HG03520 (cell line): ENCODE data around the gene PKN2.
"Not testable (repeated sequence)": the region's sequence is repeated elsewhere in the genome, so short reads cannot be mapped to it uniquely, and the experiment has no call there.

ENCODE experiments used
- ATAC-seq: cut with Tn5 transposase; IDR thresholded peaks from one replicate; pipeline ENCODE4 v1.9.1; 2021; ENCODE audit warnings: mild to moderate bottlenecking, moderate library complexity; ENCODE audit not compliant: unreplicated experiment

PKN2 gene

DNA sequence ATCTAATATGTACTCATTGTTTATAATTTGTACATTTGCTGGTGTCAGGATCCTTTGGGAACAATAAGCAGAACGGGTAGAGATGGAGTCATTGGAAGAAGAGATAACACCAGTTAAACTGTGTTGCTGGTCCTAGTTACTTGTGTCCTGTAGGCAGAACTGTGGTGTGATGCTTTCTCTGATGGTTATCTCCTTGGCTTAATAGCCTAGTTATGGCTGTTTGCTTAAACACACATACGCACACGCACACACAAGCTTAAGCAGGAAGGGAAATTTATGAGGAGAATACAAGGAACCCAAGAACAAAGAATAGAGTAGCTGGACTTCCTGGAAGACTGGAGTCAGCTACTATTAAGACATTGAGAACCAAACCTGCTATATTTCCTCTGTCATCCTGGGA lies 5.7 kb upstream of the PKN2 start:
- ATAC-seq: no peak

DNA sequence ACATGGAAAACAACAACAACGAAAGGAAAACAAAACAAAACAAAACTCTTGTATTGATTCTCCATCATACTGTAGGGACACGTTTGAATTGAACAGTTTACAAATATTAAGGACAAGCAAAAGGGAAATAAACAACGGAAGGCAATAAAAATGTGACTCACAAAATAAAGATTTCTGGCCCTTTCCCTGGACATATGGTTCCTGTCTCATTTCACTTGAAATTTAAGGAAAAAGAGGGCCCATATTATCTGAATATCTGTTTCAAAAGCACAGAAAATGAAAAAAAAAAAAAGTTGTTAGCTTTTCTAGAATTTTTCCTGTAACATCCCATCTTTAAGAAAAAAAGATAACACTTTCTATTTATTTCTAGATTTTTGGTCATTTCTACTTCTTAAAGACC lies 3.6 kb upstream of the PKN2 start:
- ATAC-seq: no peak

DNA sequence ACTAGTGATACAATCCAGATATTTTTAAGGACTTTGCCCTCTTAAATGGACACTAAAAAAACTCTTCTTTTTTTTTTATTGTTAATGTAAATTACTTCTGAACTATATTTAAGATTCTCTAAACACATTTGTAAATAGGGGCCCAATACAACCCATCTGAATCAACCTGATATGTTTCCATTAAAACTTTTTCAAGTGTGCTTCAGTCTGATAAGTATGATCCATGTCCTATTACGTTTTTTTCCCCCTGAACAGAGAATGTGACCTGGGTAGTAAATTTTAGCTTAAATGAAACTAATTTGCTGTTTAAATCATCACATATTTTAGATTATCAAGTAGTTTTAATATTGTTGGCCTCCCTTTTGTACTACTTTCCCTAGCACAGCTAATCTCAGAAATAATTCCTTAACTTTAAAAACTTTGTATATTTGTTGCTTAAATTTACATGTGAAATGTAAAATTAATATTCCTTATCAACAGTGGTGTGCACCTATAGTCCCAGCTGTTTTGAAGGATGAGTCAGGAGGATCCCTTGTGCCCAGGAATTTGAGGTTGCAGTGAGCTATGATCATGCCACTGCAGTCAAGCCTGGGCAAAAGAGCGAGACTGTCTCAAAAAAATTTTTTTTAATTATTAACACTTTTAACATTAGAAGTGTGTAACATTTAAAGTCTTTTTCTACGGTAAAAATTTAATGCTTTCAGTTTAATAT lies 3.0 kb upstream of the PKN2 start:
- no peak for ATAC-seq

DNA sequence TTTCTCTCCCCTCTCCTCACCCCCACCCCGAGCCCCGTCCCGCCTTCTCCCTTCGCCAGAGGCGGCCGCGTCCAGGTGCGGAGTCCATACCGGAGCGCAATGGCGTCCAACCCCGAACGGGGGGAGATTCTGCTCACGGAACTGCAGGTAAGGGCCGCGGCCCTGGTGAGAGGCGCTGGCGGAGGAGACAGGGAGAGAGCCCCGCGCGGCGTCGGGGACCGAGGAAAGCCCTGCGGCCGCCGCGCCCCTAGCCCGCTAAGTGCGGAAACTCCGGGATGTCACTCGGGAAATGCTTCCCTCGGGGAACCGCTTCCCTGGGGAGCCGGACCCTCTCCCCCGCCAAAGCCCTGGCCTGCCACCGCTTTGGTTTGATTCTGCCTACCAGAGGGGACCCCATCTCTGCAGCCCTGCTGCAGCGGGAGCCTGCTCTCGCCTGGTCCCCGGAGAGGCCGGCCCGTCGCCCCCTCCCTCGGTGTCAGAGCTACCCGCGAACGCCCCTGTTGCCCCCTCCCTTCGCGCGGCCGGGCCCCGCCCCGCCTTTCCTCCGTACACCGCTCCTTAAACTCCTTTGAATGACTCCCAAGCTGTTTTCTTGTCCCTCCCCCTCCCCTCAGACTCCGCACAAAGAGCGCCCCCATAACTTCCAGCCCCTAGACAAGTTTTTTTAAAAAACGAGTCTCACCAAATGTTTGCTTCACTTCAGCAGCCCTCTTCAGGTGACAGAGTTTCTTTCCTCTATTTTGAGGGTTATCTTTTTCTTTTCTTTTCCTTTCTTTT lies 597 bp downstream of the PKN2 start:
- ATAC-seq: peak; percentile 40

- ATAC-seq: no peak
Measured at GRCh38 chr1:88685259-88685620, 1.2 kb downstream of the PKN2 start.

- no peak for ATAC-seq
Measured at GRCh38 chr1:88691540-88691939, 7.5 kb downstream of the PKN2 start.

DNA sequence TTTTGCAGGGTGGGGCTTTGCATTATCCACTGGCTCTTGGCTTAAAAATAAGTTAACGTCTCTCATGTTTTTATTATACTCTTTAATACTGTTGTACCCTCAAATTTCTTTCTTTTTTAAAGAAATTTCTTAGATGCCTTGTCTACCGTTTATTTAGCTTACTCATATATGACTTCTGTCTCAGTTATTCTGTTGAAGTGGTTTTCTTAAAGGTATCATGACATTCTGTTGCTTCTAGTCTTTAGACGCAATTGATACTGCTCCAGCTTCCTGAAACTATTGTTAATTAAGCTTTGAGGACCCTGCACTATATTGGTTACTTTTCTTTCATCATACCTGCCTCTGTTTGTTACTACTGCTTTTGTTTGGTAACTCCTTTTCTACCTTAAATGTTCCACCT lies 11.7 kb downstream of the PKN2 start:
- ATAC-seq: no peak

- ATAC-seq: no peak
Measured at GRCh38 chr1:88697503-88697902, 13.4 kb downstream of the PKN2 start.

DNA sequence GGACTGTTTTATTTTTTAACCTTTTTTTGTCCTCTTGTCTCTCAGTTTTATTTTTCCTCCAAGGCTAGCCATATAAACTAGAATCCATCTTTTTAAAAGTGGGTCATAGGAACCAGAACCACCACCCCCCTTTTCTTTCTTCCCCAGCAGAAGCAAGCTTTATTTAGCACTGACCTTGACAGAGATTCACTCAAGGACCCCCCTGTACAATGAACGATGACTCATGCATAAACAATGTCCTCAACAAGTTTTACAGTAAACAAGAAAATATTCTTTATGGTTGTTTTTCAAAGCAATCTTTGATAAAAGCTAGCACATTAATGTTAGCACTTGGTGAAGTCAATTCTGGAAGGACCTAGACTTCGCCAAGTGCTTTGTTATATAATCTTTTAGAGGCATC lies 14.1 kb downstream of the PKN2 start:
- no peak for ATAC-seq

DNA sequence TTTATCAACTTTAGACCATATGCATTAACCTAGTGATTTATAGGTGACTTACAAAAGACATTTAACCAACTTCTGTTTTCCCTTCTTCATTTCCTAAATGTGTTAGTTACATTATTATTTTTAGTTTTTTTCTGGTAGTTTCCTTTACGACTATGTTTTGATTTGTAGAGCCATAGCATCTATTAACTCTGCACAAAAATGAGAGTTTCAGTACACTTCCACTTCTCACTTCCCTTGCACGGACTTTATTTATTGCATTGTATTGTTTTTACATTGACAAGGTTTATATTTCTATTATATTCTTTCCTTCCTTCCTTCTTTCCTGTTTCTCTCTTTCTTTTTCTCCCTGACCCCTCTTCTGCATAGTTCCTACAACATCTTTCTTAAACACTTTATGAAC lies 14.7 kb downstream of the PKN2 start:
- ATAC-seq: no peak

- no peak for ATAC-seq
Measured at GRCh38 chr1:88700425-88701013, 16.4 kb downstream of the PKN2 start.

- ATAC-seq: peak; percentile 71
Measured at GRCh38 chr1:88701275-88701674, 17.2 kb downstream of the PKN2 start.

- ATAC-seq: not testable (repeated sequence)
Measured at GRCh38 chr1:88701793-88702192, 17.7 kb downstream of the PKN2 start.

- ATAC-seq: no peak
Measured at GRCh38 chr1:88708011-88708410, 23.9 kb downstream of the PKN2 start.

GRCh38 chr1:88712907-88713306 lies 28.8 kb downstream of the PKN2 start:
- not testable (repeated sequence) for ATAC-seq

DNA sequence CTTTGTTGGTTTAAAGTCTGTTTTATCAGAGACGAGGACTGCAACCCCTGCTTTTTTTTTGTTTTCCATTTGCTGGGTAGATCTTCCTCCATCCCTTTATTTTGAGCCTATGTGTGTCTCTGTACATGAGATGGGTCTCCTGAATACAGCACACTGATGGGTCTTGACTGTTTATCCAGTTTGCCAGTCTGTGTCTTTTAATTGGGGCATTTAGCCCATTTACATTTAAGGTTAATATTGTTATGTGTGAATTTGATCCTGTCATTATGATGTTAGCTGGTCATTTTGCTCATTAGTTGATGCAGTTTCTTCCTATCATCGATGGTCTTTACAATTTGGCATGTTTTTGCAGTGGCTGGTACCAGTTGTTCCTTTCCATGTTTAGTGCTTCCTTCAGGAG lies 32.5 kb downstream of the PKN2 start:
- ATAC-seq: not testable (repeated sequence)

GRCh38 chr1:88722492-88722891 lies 38.4 kb downstream of the PKN2 start:
- ATAC-seq: no peak

DNA sequence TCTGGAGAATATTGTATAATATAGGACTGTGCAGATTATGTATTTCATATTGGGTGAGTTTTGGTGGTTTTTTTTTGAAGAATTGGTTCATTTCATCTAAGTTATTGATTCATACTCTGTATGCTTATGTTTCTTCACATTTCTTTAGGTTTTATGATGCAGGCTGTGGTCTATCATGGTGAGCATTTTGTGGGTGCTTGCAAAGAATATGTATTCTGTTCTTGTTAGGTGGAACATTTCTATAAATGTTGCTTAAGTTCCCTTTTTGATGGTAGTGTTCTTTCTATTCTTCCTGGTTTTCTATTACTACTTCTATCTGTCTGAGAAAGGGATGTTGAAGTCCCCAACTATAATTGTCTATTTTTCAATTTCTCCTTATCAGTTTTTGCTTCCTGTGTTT lies 42.6 kb downstream of the PKN2 start:
- no peak for ATAC-seq

GRCh38 chr1:88727205-88727604 lies 43.1 kb downstream of the PKN2 start:
- no peak for ATAC-seq

GRCh38 chr1:88729297-88729696 lies 45.2 kb downstream of the PKN2 start:
- ATAC-seq: no peak

GRCh38 chr1:88730132-88730675 lies 46.1 kb downstream of the PKN2 start:
- ATAC-seq: no peak

DNA sequence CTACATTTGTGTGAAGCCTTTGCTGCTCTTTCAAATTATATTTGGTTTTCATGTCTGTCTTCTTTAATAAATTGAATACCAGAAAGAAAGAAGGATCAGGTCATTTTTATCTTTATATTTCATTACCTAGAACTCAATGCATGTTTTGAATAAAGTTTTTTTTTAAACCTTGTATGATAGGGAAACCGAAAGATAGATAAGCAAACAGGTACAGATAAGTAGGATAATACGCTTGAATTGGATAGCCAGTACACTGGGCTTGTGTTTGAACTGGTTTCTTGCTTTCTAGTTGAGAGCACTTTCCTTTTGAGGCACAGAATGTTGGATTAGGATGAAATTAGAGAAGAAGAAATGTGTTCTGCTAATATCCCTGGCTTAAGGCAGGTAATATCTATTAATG lies 46.9 kb downstream of the PKN2 start:
- no peak for ATAC-seq
